SK-N-SH (cell line): Measurements from ENCODE around the gene SLC32A1. TPM values are rescaled to one million over a fixed set of nuclear protein-coding genes. Genes with fewer than 3 reads are reported as not detected.

Experiments
- CTCF ChIA-PET: fragments of 300-600, 350-600 bp; formaldehyde crosslinking; extraction: SDS; loops from one replicate; lab custom pipeline; 2021; lab: Yijun Ruan, JAX
- POLR2A ChIA-PET: fragments of 350-600 bp; sonication (Branson Sonifier 250); formaldehyde crosslinking; extraction: SDS; loops from one replicate; lab custom pipeline; 2020; ENCODE audit warnings: antibody characterized with exemption, inconsistent platforms; lab: Yijun Ruan, JAX
- DNase-seq: peaks from one replicate; pipeline ENCODE4 v3.0.0; 2012
- H2AFZ ChIP-seq: fragments of 200-600 bp; sonication (generic); 2 replicates; pipeline ENCODE4 v1.8.1; 2016; ENCODE audit warnings: antibody characterized with exemption, mild to moderate bottlenecking, low read depth
- H3F3A ChIP-seq: fragments of 200-600 bp; sonication (generic); replicated peaks from 2 replicates; pipeline ENCODE3; 2016; ENCODE audit warnings: antibody characterized with exemption, mild to moderate bottlenecking; ENCODE audit not compliant: insufficient read depth
- H3K27ac ChIP-seq, 2 experiments: fragments of 200-500 bp in 1 of 2; fragments of 200-600 bp in 1 of 2; sonication (Bioruptor generic) in 1 of 2; sonication (generic), shearing (Covaris generic) in 1 of 2; 2 replicates each; pipeline versions ENCODE4 v1.5.1 to v1.6.1; 2014 to 2016; ENCODE audit warnings: low read depth in 2 of 2, inconsistent platforms in 1 of 2, low read length in 1 of 2, mild to moderate bottlenecking in 1 of 2, mixed read lengths in 1 of 2
- H3K27me3 ChIP-seq: fragments of 200-600 bp; sonication (generic), shearing (Covaris generic); 2 replicates; pipeline ENCODE4 v1.6.1; 2016; ENCODE audit warnings: mixed run types; ENCODE audit not compliant: insufficient read depth
- H3K36me3 ChIP-seq, 2 experiments: fragments of 200-500 bp in 1 of 2; fragments of 200-600 bp in 1 of 2; sonication (Bioruptor generic) in 1 of 2; sonication (generic) in 1 of 2; replicated peaks in 1 of 2; 2 replicates each; pipeline versions ENCODE3 to v1.5.1; 2014 to 2016; ENCODE audit warnings: low read length in 1 of 2, mild to moderate bottlenecking in 1 of 2; ENCODE audit not compliant: insufficient read depth in 2 of 2, control insufficient read depth in 1 of 2
- H3K4me1 ChIP-seq, 2 experiments: fragments of 200-500 bp in 1 of 2; fragments of 200-600 bp in 1 of 2; sonication (Bioruptor generic) in 1 of 2; sonication (generic), shearing (Covaris generic) in 1 of 2; 2 replicates each; pipeline versions ENCODE4 v1.5.1 to v1.6.1; 2014 to 2016; ENCODE audit warnings: low read depth in 1 of 2, low read length in 1 of 2, mixed run types in 1 of 2; ENCODE audit not compliant: insufficient read depth in 2 of 2, control insufficient read depth in 1 of 2
- H3K4me2 ChIP-seq: fragments of 200-600 bp; sonication (generic), shearing (Covaris generic); 2 replicates; pipeline ENCODE4 v1.6.1; 2017; ENCODE audit warnings: mixed run types
- H3K4me3 ChIP-seq, 2 experiments: fragments of 200-500 bp in 1 of 2; fragments of 200-600 bp in 1 of 2; sonication (Bioruptor generic) in 1 of 2; sonication (generic), shearing (Covaris generic) in 1 of 2; 2 replicates each; pipeline versions ENCODE4 v1.5.1 to v1.8.1; 2014 to 2016; ENCODE audit warnings: low read depth in 2 of 2, inconsistent platforms in 1 of 2, low read length in 1 of 2, mild to moderate bottlenecking in 1 of 2, mixed read lengths in 1 of 2, moderate library complexity in 1 of 2
- H3K79me2 ChIP-seq: fragments of 200-600 bp; sonication (generic); 2 replicates; pipeline ENCODE4 v1.8.1; 2017; ENCODE audit warnings: mild to moderate bottlenecking; ENCODE audit not compliant: insufficient read depth
- H3K9ac ChIP-seq: fragments of 200-600 bp; sonication (generic); 2 replicates; pipeline ENCODE4 v1.6.1; 2017; ENCODE audit warnings: mixed run types
- H3K9me2 ChIP-seq: fragments of 200-600 bp; sonication (generic); 2 replicates; pipeline ENCODE4 v1.6.1; 2017; ENCODE audit warnings: mixed run types
- H3K9me3 ChIP-seq: fragments of 200-600 bp; sonication (generic); 2 replicates; pipeline ENCODE4 v1.6.1; 2017; ENCODE audit warnings: mixed run types, mild to moderate bottlenecking, moderate library complexity
- H4K20me1 ChIP-seq: fragments of 200-600 bp; sonication (generic); 2 replicates; pipeline ENCODE4 v1.6.1; 2017; ENCODE audit warnings: mild to moderate bottlenecking, mixed run types; ENCODE audit not compliant: insufficient read depth
- CHD2 ChIP-seq: fragments of 150-350 bp; IDR thresholded peaks from 2 replicates; pipeline ENCODE4 v1.6.1; 2018; ENCODE audit warnings: low read length; ENCODE audit not compliant: partially characterized antibody
- CTCF ChIP-seq: fragments of 200-600 bp; sonication (generic); IDR thresholded peaks from 2 replicates; pipeline ENCODE4 v1.6.1; 2017; ENCODE audit warnings: antibody characterized with exemption, mild to moderate bottlenecking, moderate library complexity
- ELF1 ChIP-seq: IDR thresholded peaks from 2 replicates; pipeline ENCODE4 v1.4.0; 2012
- FOXJ3 ChIP-seq: sonication (generic); formaldehyde crosslinking; IDR thresholded peaks from 2 replicates; pipeline ENCODE4 v1.5.1; 2020; ENCODE audit warnings: mild to moderate bottlenecking, missing genetic modification reagents
- FOXM1 ChIP-seq: IDR thresholded peaks from 2 replicates; pipeline ENCODE4 v1.4.0; 2012; ENCODE audit warnings: low read depth, mild to moderate bottlenecking
- GABPA ChIP-seq: IDR thresholded peaks from 2 replicates; pipeline ENCODE4 v1.4.0; 2012; ENCODE audit warnings: low read depth, mild to moderate bottlenecking
- MAX ChIP-seq: IDR thresholded peaks from 2 replicates; pipeline ENCODE4 v1.4.0; 2012; ENCODE audit warnings: low read depth
- MEF2A ChIP-seq: IDR thresholded peaks from 2 replicates; pipeline ENCODE4 v1.4.0; 2012; ENCODE audit warnings: low read depth, borderline replicate concordance
- MXI1 ChIP-seq: IDR thresholded peaks from 2 replicates; pipeline ENCODE4 v1.6.1; 2012; ENCODE audit warnings: mild to moderate bottlenecking, low read depth, low read length, improper control_type of control experiment
- NRF1 ChIP-seq: IDR thresholded peaks from 2 replicates; pipeline ENCODE4 v1.6.1; 2012; ENCODE audit warnings: low read depth, mild to moderate bottlenecking, low read length
- POLR2AphosphoS5 ChIP-seq: IDR thresholded peaks from 2 replicates; pipeline ENCODE4 v1.6.1; 2012; ENCODE audit warnings: low read depth, low read length
- RCOR1 ChIP-seq: fragments of 150-350 bp; IDR thresholded peaks from 2 replicates; pipeline ENCODE4 v1.6.1; 2017; ENCODE audit warnings: antibody characterized with exemption, low read length
- TCF12 ChIP-seq: IDR thresholded peaks from 2 replicates; pipeline ENCODE4 v1.4.0; 2012
- YY1 ChIP-seq: IDR thresholded peaks from 2 replicates; pipeline ENCODE4 v1.4.0; 2012; ENCODE audit warnings: low read depth, mild to moderate bottlenecking
- WGBS: methylation state at CpG from one replicate; pipeline ENCODE4 v1.1.6; 2017; ENCODE audit warnings: low lambda C conversion rate; 5-methylcytosine and 5-hydroxymethylcytosine counted together
- polyA plus RNA-seq, 3 experiments: library from polyadenylated mRNA; depleted of rRNA; stranded (reverse); fragments of >200 nt; gene quantifications; 2 replicates each; pipeline ENCODE4 v1.2.3, GENCODE V29; 2012
- TF ChIP-seq, protein P1 (sequence below): IDR thresholded peaks from 2 replicates; pipeline ENCODE4 v1.6.1; 2012; ENCODE audit warnings: mild to moderate bottlenecking, low read depth, low read length, moderate library complexity
- TF ChIP-seq, protein P2 (sequence below): IDR thresholded peaks from 2 replicates; pipeline ENCODE4 v1.4.0; 2012; ENCODE audit warnings: low read depth, borderline replicate concordance

SLC32A1 gene
- polyA plus RNA-seq, 1 of the 3 experiments (the other 2 are of a cell fraction) = not detected

GRCh38 chr20:38748097-38748860 lies 24.0 kb downstream of the SLC32A1 start, which contains the start of gene ACTR5 (continued):
- TF ChIP-seq, protein P1, sequence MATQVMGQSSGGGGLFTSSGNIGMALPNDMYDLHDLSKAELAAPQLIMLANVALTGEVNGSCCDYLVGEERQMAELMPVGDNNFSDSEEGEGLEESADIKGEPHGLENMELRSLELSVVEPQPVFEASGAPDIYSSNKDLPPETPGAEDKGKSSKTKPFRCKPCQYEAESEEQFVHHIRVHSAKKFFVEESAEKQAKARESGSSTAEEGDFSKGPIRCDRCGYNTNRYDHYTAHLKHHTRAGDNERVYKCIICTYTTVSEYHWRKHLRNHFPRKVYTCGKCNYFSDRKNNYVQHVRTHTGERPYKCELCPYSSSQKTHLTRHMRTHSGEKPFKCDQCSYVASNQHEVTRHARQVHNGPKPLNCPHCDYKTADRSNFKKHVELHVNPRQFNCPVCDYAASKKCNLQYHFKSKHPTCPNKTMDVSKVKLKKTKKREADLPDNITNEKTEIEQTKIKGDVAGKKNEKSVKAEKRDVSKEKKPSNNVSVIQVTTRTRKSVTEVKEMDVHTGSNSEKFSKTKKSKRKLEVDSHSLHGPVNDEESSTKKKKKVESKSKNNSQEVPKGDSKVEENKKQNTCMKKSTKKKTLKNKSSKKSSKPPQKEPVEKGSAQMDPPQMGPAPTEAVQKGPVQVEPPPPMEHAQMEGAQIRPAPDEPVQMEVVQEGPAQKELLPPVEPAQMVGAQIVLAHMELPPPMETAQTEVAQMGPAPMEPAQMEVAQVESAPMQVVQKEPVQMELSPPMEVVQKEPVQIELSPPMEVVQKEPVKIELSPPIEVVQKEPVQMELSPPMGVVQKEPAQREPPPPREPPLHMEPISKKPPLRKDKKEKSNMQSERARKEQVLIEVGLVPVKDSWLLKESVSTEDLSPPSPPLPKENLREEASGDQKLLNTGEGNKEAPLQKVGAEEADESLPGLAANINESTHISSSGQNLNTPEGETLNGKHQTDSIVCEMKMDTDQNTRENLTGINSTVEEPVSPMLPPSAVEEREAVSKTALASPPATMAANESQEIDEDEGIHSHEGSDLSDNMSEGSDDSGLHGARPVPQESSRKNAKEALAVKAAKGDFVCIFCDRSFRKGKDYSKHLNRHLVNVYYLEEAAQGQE = no peak
- TF ChIP-seq POLR2AphosphoS5 (peak; percentile 80), MAX (peak; percentile 89; the same call in 1 of the 2 replicates), CTCF (no peak)
- TF ChIP-seq, all 33 proteins: peak for 7

DNA sequence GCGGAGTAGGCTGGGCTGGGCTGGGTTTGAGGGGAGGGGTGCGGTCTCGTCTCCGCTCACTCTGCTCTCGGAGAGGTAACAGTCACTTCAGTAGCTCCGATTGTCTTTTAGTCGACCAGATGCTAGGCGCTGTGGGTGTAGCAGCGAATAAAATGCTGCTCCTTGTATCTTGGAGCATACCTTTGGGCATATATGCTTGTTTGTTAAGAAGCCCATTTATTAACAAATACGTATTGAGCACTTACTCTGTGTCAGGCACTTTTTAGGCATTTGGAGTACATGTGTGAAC lies 24.5 kb downstream of the SLC32A1 start:
- Histone ChIP-seq H4K20me1 (peaks cover 6% of the 10 kb centered on the region; the same call in 1 of the 2 replicates), H3K4me1 (peaks cover 0 to 14% of the 10 kb centered on the region in 2 experiments; a peak in 2 of 4 replicates), H3K4me3 (peak overlapping the region; percentile 89 to 90), H3K27ac (peak overlapping the region; percentile 84 to 89; a peak in 2 of 4 replicates), H3K27me3 (no peaks in the 10 kb centered on the region), H3K9me3 (no peaks in the 10 kb centered on the region), H3K36me3 (peaks cover 22 to 27% of the 10 kb centered on the region in 2 experiments), H3F3A (no peaks in the 10 kb centered on the region), H2AFZ (peak overlapping the region; percentile 94), H3K9ac (peak overlapping the region; percentile 73), H3K79me2 (peaks cover 15% of the 10 kb centered on the region), H3K4me2 (peak overlapping the region; percentile 76), H3K9me2 (no peaks in the 10 kb centered on the region)
- WGBS = 4% methylated on average over 10 of the region's 10 CpGs
- ChIA-PET CTCF (interaction anchor here (0.8 to 15.8 kb wide), 7 partner anchors 16 to 116 kb away, joined by 3 to 321 read pairs (median 59); partner anchors contain the start of gene SLC32A1), POLR2A (no interaction called here)
- DNase-seq = no peak
- TF ChIP-seq CTCF (no peak), FOXM1 (no peak), ELF1 (no peak), GABPA (no peak), YY1 (no peak), TCF12 (no peak), NRF1 (no peak), FOXJ3 (CRISPR knock-in tag) (no peak), CHD2 (no peak), MEF2A (no peak), RCOR1 (no peak), MXI1 (no peak)
- TF ChIP-seq, protein P2, sequence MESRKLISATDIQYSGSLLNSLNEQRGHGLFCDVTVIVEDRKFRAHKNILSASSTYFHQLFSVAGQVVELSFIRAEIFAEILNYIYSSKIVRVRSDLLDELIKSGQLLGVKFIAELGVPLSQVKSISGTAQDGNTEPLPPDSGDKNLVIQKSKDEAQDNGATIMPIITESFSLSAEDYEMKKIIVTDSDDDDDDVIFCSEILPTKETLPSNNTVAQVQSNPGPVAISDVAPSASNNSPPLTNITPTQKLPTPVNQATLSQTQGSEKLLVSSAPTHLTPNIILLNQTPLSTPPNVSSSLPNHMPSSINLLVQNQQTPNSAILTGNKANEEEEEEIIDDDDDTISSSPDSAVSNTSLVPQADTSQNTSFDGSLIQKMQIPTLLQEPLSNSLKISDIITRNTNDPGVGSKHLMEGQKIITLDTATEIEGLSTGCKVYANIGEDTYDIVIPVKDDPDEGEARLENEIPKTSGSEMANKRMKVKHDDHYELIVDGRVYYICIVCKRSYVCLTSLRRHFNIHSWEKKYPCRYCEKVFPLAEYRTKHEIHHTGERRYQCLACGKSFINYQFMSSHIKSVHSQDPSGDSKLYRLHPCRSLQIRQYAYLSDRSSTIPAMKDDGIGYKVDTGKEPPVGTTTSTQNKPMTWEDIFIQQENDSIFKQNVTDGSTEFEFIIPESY = no peak
- TF ChIP-seq, protein P1 = no peak
